DND-41 (cell line): ENCODE results near the gene HNRNPR.

Source experiments
- ATAC-seq: fragments of 200-7000 bp; cut with Tn5 transposase; 3 replicates; pipeline ENCODE4 v1.9.1; 2021; ENCODE audit warnings: low read depth; ENCODE audit not compliant: insufficient read depth
- DNase-seq: peaks from one replicate; pipeline ENCODE4 v3.0.0-alpha.2; 2020
- H2AFZ ChIP-seq: 2 replicates; pipeline ENCODE4 v1.6.0; 2012; ENCODE audit warnings: low read depth, low read length
- H3K27ac ChIP-seq: 2 replicates; pipeline ENCODE4 v1.5.1; 2012; ENCODE audit warnings: low read length, inconsistent platforms
- H3K27me3 ChIP-seq: fragments of 200-600 bp; sonication (generic); 2 replicates; pipeline ENCODE4 v1.6.0; 2012; ENCODE audit warnings: low read length, mild to moderate bottlenecking, inconsistent platforms; ENCODE audit not compliant: insufficient read depth, poor library complexity
- H3K36me3 ChIP-seq: 2 replicates; pipeline ENCODE4 v1.5.1; 2012; ENCODE audit warnings: low read length, inconsistent platforms; ENCODE audit not compliant: insufficient read depth
- H3K4me1 ChIP-seq: 2 replicates; pipeline ENCODE4 v1.5.1; 2012; ENCODE audit warnings: mild to moderate bottlenecking, low read length; ENCODE audit not compliant: insufficient read depth
- H3K4me2 ChIP-seq: 2 replicates; pipeline ENCODE4 v1.6.0; 2012; ENCODE audit warnings: mild to moderate bottlenecking, moderate library complexity, low read length, inconsistent platforms; ENCODE audit not compliant: insufficient read depth
- H3K4me3 ChIP-seq, 2 experiments: fragments of 200-600 bp in 1 of 2; shearing (Covaris generic) in 1 of 2; 2 replicates each; pipeline ENCODE4 v1.5.1; 2012 to 2016; ENCODE audit warnings: inconsistent platforms in 2 of 2, low read length in 2 of 2, mild to moderate bottlenecking in 2 of 2, low read depth in 1 of 2, moderate library complexity in 1 of 2
- H3K79me2 ChIP-seq: 2 replicates; pipeline ENCODE4 v1.6.0; 2012; ENCODE audit warnings: low read length, inconsistent platforms; ENCODE audit not compliant: insufficient read depth
- H3K9ac ChIP-seq: 2 replicates; pipeline ENCODE4 v1.6.0; 2012; ENCODE audit warnings: low read depth, mild to moderate bottlenecking, inconsistent platforms, low read length, moderate library complexity
- H3K9me3 ChIP-seq: 2 replicates; pipeline ENCODE4 v1.5.1; 2012; ENCODE audit warnings: low read length, moderate library complexity, mild to moderate bottlenecking, inconsistent platforms; ENCODE audit not compliant: insufficient read depth, severe bottlenecking
- H4K20me1 ChIP-seq: 2 replicates; pipeline ENCODE4 v1.6.0; 2012; ENCODE audit warnings: low read length; ENCODE audit not compliant: insufficient read depth
- CTCF ChIP-seq: IDR thresholded peaks from 2 replicates; pipeline ENCODE4 v1.5.1; 2012; ENCODE audit warnings: borderline replicate concordance, low read length, moderate library complexity, mild to moderate bottlenecking; ENCODE audit not compliant: poor library complexity, severe bottlenecking; ENCODE audit errors: extremely low read depth
- EZH2 ChIP-seq: IDR thresholded peaks from 3 replicates; pipeline ENCODE4 v1.6.1; 2012; ENCODE audit warnings: borderline replicate concordance, low read depth, mild to moderate bottlenecking, moderate library complexity, low read length, inconsistent platforms; ENCODE audit not compliant: severe bottlenecking

HNRNPR gene

GRCh38 chr1:23389837-23390321 is 45.8 kb upstream of the HNRNPR start:
- Histone ChIP-seq H3K4me1 (no peaks in the 10 kb centered on the region), H3K4me3 (no peak overlapping the region), H2AFZ (no peak overlapping the region), H3K36me3 (no peaks in the 10 kb centered on the region), H3K79me2 (no peaks in the 10 kb centered on the region), H4K20me1 (no peaks in the 10 kb centered on the region), H3K9ac (no peak overlapping the region), H3K4me2 (no peak overlapping the region), H3K27ac (no peak overlapping the region), H3K27me3 (peaks cover 3% of the 10 kb centered on the region), H3K9me3 (no peaks in the 10 kb centered on the region)
- no peak for TF ChIP-seq CTCF
- TF ChIP-seq EZH2: no peak
- ATAC-seq (no peak), DNase-seq (no peak)

- Histone ChIP-seq H3K4me1 (0 out of 2 replicates have a peak, but pooled peaks cover 4% of the 10 kb centered on the region), H3K4me3 (no peak overlapping the region), H3K4me2 (no peak overlapping the region), H3K27me3 (peaks cover 3% of the 10 kb centered on the region), H3K79me2 (no peaks in the 10 kb centered on the region), H3K9ac (no peak overlapping the region), H3K36me3 (no peaks in the 10 kb centered on the region), H3K27ac (no peak overlapping the region), H3K9me3 (no peaks in the 10 kb centered on the region), H4K20me1 (no peaks in the 10 kb centered on the region), H2AFZ (no peak overlapping the region)
- TF ChIP-seq EZH2: no peak
- no peak for TF ChIP-seq CTCF
- no peak for ATAC-seq
- DNase-seq: no peak
Observed at GRCh38 chr1:23387494-23387893, 43.4 kb upstream of the HNRNPR start.

GRCh38 chr1:23385119-23385621 is 41.1 kb upstream of the HNRNPR start:
- Histone ChIP-seq H3K79me2 (no peaks in the 10 kb centered on the region), H3K4me3 (no peak overlapping the region), H3K4me2 (no peak overlapping the region), H3K4me1 (0 out of 2 replicates have a peak, but pooled peaks cover 4% of the 10 kb centered on the region), H3K27ac (no peak overlapping the region), H3K27me3 (peaks cover 7% of the 10 kb centered on the region), H3K9ac (no peak overlapping the region), H3K9me3 (no peaks in the 10 kb centered on the region), H2AFZ (no peak overlapping the region), H3K36me3 (no peaks in the 10 kb centered on the region), H4K20me1 (no peaks in the 10 kb centered on the region)
- no peak for TF ChIP-seq EZH2
- TF ChIP-seq CTCF: no peak
- DNase-seq: no peak
- ATAC-seq: no peak
